Neural cell (in vitro differentiated cells): Measurements from ENCODE around the gene INPP5F.

Source experiments
- CTCF ChIP-seq: fragments of 450-650 bp; IDR thresholded peaks from 2 replicates; pipeline ENCODE4 v1.5.1; 2014; ENCODE audit warnings: antibody characterized with exemption, mild to moderate bottlenecking, moderate library complexity; ENCODE audit not compliant: poor library complexity, severe bottlenecking
- EP300 ChIP-seq: fragments of 450-650 bp; conservative IDR thresholded peaks from 2 replicates; pipeline ENCODE4 v1.6.1; 2014; ENCODE audit warnings: antibody characterized with exemption, mild to moderate bottlenecking, moderate library complexity; ENCODE audit not compliant: poor library complexity, severe bottlenecking
- EZH2 ChIP-seq: fragments of 200-600, 300-800 bp; shearing (Covaris generic), sonication (generic); IDR thresholded peaks from 2 replicates; pipeline ENCODE4 v1.6.1; 2014; ENCODE audit warnings: antibody characterized with exemption, low read length, borderline replicate concordance, mild to moderate bottlenecking; ENCODE audit not compliant: insufficient read depth, poor library complexity, severe bottlenecking
- REST ChIP-seq: IDR thresholded peaks from 2 replicates; pipeline ENCODE4 v1.6.1; 2012; ENCODE audit warnings: borderline replicate concordance

GRCh38 chr10:119780879-119781480, 55.1 kb downstream of the INPP5F start:
- no peak for TF ChIP-seq REST
- TF ChIP-seq EZH2 = no peak
- TF ChIP-seq CTCF = no peak
- no peak for TF ChIP-seq EP300
